ENCODE data around the gene DMXL1.

GRCh38 chr5:119079318-119079921 lies 8.5 kb downstream of the DMXL1 start:
- no peak for TF ChIP-seq ZFP36 (IDR thresholded peaks at IDR 0.05; ENCODE audit: borderline replicate concordance, partially characterized antibody)
- no peak for TF ChIP-seq CEBPB (IDR thresholded peaks at IDR 0.05)
- TF ChIP-seq, protein P1, sequence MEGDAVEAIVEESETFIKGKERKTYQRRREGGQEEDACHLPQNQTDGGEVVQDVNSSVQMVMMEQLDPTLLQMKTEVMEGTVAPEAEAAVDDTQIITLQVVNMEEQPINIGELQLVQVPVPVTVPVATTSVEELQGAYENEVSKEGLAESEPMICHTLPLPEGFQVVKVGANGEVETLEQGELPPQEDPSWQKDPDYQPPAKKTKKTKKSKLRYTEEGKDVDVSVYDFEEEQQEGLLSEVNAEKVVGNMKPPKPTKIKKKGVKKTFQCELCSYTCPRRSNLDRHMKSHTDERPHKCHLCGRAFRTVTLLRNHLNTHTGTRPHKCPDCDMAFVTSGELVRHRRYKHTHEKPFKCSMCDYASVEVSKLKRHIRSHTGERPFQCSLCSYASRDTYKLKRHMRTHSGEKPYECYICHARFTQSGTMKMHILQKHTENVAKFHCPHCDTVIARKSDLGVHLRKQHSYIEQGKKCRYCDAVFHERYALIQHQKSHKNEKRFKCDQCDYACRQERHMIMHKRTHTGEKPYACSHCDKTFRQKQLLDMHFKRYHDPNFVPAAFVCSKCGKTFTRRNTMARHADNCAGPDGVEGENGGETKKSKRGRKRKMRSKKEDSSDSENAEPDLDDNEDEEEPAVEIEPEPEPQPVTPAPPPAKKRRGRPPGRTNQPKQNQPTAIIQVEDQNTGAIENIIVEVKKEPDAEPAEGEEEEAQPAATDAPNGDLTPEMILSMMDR (IDR thresholded peaks at IDR 0.05) = no peak
- TF ChIP-seq FOSB (CRISPR knock-in tag; IDR thresholded peaks at IDR 0.05) = no peak
- no peak for TF ChIP-seq RFX5 (IDR thresholded peaks at IDR 0.05)
- no peak for TF ChIP-seq MYC (IDR thresholded peaks at IDR 0.05; ENCODE audit: borderline replicate concordance, low read length)
- no peak for TF ChIP-seq POLR2A (IDR thresholded peaks at IDR 0.05; ENCODE audit: low read length)
- no peak for TF ChIP-seq POLR2AphosphoS2 (conservative IDR thresholded peaks at IDR 0.05; ENCODE audit: low read length)
- TF ChIP-seq, protein P2, sequence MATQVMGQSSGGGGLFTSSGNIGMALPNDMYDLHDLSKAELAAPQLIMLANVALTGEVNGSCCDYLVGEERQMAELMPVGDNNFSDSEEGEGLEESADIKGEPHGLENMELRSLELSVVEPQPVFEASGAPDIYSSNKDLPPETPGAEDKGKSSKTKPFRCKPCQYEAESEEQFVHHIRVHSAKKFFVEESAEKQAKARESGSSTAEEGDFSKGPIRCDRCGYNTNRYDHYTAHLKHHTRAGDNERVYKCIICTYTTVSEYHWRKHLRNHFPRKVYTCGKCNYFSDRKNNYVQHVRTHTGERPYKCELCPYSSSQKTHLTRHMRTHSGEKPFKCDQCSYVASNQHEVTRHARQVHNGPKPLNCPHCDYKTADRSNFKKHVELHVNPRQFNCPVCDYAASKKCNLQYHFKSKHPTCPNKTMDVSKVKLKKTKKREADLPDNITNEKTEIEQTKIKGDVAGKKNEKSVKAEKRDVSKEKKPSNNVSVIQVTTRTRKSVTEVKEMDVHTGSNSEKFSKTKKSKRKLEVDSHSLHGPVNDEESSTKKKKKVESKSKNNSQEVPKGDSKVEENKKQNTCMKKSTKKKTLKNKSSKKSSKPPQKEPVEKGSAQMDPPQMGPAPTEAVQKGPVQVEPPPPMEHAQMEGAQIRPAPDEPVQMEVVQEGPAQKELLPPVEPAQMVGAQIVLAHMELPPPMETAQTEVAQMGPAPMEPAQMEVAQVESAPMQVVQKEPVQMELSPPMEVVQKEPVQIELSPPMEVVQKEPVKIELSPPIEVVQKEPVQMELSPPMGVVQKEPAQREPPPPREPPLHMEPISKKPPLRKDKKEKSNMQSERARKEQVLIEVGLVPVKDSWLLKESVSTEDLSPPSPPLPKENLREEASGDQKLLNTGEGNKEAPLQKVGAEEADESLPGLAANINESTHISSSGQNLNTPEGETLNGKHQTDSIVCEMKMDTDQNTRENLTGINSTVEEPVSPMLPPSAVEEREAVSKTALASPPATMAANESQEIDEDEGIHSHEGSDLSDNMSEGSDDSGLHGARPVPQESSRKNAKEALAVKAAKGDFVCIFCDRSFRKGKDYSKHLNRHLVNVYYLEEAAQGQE (IDR thresholded peaks at IDR 0.05) = no peak
- no peak for TF ChIP-seq MAX (IDR thresholded peaks at IDR 0.05)
- TF ChIP-seq PHF8 (IDR thresholded peaks at IDR 0.05; ENCODE audit: borderline replicate concordance, low read depth) = no peak
- no peak for TF ChIP-seq RAD21 (conservative IDR thresholded peaks at IDR 0.05 in 1 of 2, IDR thresholded peaks at IDR 0.05 in 1 of 2)

Measured in A549 (cell line).